ENCODE measurements around the gene CCDC51. TPM values are rescaled to one million over a fixed set of nuclear protein-coding genes. Genes with fewer than 3 reads are reported as not detected.
A peak's percentile ranks its signal among the peaks of the same experiment; 100 is the strongest.

The CCDC51 gene
- total and polyA plus RNA-seq, 9 of the 15 experiments (the other 6 are each of a cell fraction or from before 2014, with no cell fraction given), result 6.5 to 18.6 (median 15.7) TPM

- TF ChIP-seq, protein P1, sequence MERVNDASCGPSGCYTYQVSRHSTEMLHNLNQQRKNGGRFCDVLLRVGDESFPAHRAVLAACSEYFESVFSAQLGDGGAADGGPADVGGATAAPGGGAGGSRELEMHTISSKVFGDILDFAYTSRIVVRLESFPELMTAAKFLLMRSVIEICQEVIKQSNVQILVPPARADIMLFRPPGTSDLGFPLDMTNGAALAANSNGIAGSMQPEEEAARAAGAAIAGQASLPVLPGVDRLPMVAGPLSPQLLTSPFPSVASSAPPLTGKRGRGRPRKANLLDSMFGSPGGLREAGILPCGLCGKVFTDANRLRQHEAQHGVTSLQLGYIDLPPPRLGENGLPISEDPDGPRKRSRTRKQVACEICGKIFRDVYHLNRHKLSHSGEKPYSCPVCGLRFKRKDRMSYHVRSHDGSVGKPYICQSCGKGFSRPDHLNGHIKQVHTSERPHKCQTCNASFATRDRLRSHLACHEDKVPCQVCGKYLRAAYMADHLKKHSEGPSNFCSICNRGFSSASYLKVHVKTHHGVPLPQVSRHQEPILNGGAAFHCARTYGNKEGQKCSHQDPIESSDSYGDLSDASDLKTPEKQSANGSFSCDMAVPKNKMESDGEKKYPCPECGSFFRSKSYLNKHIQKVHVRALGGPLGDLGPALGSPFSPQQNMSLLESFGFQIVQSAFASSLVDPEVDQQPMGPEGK (CRISPR knock-in tag; IDR thresholded peaks at IDR 0.05; ENCODE audit: borderline replicate concordance), result no peak
- no peak for TF ChIP-seq ZNF143 (CRISPR knock-in tag; IDR thresholded peaks at IDR 0.05)
- TF ChIP-seq, protein P2, sequence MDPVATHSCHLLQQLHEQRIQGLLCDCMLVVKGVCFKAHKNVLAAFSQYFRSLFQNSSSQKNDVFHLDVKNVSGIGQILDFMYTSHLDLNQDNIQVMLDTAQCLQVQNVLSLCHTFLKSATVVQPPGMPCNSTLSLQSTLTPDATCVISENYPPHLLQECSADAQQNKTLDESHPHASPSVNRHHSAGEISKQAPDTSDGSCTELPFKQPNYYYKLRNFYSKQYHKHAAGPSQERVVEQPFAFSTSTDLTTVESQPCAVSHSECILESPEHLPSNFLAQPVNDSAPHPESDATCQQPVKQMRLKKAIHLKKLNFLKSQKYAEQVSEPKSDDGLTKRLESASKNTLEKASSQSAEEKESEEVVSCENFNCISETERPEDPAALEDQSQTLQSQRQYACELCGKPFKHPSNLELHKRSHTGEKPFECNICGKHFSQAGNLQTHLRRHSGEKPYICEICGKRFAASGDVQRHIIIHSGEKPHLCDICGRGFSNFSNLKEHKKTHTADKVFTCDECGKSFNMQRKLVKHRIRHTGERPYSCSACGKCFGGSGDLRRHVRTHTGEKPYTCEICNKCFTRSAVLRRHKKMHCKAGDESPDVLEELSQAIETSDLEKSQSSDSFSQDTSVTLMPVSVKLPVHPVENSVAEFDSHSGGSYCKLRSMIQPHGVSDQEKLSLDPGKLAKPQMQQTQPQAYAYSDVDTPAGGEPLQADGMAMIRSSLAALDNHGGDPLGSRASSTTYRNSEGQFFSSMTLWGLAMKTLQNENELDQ (CRISPR knock-in tag; IDR thresholded peaks at IDR 0.05; ENCODE audit: borderline replicate concordance), result no peak
- TF ChIP-seq MAX (CRISPR knock-in tag; IDR thresholded peaks at IDR 0.05), result no peak
- TF ChIP-seq ZKSCAN1 (IDR thresholded peaks at IDR 0.05; ENCODE audit: low read depth, low read length), result no peak
- TF ChIP-seq PML (IDR thresholded peaks at IDR 0.05; ENCODE audit: low read length), result no peak
- TF ChIP-seq ZFP36 (IDR thresholded peaks at IDR 0.05; ENCODE audit: low read depth, low read length, partially characterized antibody), result no peak
- TF ChIP-seq, protein P3, sequence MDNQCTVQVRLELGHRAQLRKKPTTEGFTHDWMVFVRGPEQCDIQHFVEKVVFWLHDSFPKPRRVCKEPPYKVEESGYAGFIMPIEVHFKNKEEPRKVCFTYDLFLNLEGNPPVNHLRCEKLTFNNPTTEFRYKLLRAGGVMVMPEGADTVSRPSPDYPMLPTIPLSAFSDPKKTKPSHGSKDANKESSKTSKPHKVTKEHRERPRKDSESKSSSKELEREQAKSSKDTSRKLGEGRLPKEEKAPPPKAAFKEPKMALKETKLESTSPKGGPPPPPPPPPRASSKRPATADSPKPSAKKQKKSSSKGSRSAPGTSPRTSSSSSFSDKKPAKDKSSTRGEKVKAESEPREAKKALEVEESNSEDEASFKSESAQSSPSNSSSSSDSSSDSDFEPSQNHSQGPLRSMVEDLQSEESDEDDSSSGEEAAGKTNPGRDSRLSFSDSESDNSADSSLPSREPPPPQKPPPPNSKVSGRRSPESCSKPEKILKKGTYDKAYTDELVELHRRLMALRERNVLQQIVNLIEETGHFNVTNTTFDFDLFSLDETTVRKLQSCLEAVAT (IDR thresholded peaks at IDR 0.05), result no peak
- TF ChIP-seq RAD21 (CRISPR knock-in tag; conservative IDR thresholded peaks at IDR 0.05 in 1 of 2, IDR thresholded peaks at IDR 0.05 in 1 of 2), result peak; percentile 69 to 83
- no peak for TF ChIP-seq SAFB (IDR thresholded peaks at IDR 0.05; ENCODE audit: borderline replicate concordance, low read depth, low read length)
- TF ChIP-seq SLC30A9 (CRISPR knock-in tag; IDR thresholded peaks at IDR 0.05), result no peak
- TF ChIP-seq MTA3 (IDR thresholded peaks at IDR 0.05; ENCODE audit: borderline replicate concordance), result no peak
These were observed 39.0 kb downstream of the CCDC51 start (continued) for GRCh38 chr3:48400824-48401433.

Measured in K562 (cell line).